Activated CD4-positive, alpha-beta T cell treated with anti-CD3 and anti-CD28 coated beads for 24 hours (primary cell): ENCODE results near the gene MAP2K3.
"Not testable (repeated sequence)": the region's sequence is repeated elsewhere in the genome, so short reads cannot be mapped to it uniquely, and the experiment has no call there.

Experiments
- DNase-seq, 2 donors: peaks; one replicate each; pipeline ENCODE4 v3.0.0-alpha.2; 2020; ENCODE audit warnings: low read depth in 2 of 2

MAP2K3 gene

DNA sequence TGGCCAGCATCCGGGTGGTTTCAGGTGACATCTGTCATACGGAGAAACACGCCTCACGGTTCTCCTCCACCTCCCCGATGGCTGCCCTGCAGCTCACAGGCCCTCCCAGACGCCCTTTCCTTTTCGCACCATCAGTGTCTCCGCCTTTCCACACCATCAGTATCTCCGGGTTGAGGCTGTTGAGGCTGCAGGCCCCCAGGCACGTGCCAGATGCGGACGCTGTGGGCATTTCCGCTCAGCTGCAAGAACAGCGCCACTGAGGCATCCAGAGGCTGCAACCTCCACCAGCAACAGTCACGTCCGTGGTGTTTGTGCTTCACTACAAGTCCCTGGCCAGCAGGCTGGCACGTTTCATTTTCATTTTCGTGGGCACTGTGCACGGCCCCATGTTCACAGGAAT, 66.0 kb downstream of the MAP2K3 start:
- not testable (repeated sequence) for DNase-seq

DNA sequence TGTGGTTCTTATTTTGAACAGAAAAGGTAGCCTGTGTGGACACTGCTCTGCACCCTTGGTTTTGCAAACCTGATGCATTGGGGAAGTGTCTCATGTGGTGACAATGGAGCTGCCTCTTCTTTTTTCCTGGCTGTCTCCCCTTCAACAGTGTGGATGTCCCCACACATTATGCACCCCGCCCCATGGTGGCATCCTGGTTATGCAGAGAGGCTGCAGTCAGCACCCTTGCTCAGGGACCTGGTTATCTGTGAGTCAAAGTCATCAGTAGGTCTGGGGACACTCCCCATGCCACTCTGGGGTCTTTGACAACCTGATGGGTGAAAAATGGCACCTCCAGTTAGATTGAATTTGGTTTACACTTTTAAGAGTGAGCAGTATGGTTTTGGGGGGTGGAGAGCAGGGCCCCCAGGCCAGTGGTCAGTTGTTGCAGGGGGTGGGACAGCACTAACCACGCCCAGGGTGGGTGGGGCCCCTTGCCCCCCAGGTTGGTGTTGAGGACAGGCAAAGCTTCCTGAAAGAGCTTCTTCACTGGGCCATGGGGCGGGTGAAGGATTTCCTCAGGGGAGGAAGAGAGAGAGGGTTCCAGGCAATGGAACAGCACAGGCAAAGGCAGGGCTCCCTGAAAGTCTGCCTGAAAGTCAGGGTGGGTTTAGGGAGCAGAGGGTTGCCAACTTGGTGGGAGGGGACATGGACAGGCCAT, 67.0 kb downstream of the MAP2K3 start:
- DNase-seq, result no peak

DNA sequence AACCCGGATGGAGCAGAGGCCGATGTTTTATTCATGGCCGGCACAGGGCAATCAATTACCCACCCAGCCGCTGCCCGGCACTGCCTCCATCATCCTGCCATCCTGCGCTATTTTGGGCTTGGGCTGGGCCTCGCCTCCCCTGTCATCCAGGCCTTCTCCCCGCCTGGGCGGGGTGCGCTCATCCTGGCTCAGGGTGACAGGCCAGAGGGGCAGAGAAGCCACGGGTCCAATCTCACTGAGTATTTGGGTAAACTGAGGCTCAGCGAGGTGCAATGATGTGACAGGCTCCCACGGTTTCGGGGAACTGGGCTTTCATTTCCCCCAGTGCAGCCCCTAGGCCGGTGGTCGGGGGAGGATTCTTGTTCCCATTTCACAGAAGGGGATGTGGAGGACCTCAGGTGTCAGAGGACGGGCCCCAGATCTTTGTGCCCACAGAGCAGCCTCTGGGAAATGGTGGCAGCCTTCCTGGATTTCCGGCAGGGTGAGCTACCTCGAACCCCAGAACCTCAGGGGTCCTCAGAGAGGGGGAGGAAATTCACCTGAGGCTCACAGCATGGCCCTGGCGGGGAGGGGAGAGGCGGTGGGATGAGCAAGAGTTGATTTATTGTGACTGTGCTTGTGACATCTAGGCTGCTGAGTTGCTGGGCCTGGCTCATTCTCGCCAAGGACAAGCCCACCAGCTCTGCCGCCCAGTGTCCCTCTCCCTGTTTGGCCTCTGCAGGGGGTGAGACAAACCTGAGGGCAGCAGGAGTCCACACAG, 67.9 kb downstream of the MAP2K3 start:
- no peak for DNase-seq

GRCh38 chr17:21352981-21353265, 68.4 kb downstream of the MAP2K3 start:
- no peak for DNase-seq

- DNase-seq, result no peak
Measured at GRCh38 chr17:21353326-21354010, 69.0 kb downstream of the MAP2K3 start.

DNA sequence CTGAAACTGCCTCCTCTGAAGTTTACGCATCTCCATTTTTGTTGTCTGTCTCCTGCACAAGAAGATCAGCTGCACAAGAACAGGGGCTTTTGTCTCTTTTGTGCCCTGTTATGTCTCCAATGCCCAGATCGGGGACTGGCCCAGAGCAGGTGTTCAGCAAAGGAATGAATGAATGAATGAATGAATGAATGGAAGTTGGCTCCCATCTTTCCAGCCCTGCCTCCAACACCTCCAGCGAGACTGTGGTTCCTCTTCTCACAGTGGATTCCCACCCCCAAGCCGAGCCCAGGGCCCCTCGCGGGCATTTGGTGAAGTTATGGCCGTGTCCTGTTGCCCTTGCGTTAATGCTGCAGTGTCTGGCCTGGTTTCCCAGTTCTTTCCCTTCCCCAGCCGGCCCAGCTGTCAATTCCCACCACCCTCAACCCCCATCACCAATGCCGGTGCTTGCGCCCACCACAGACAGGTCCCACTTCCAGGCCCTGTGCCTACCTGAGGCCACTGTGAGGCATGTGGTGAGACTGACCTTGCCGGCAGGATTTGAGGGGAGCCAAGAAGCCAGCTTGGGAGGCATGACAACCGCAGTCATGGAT, 70.4 kb downstream of the MAP2K3 start:
- DNase-seq, result no peak

DNA sequence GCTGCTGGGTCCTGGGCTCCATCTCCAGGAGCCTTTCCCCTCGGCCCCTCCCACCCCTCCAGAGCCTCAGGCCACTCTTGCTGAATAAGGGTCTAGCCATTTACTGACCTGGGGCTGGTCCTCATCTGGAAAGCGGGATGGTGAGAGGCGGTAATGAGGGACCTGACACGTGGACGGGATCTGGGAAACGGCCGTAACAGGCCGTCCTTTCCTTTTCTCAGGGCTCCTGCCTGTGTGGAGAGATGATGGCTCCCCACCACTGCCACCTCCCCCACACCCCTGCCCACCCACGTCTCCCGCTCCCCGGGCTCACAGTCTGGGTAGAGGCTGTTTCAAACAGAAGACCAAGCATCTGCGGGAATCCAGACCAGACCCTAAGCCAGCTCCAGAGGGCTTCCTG, 71.1 kb downstream of the MAP2K3 start:
- DNase-seq, result no peak

DNA sequence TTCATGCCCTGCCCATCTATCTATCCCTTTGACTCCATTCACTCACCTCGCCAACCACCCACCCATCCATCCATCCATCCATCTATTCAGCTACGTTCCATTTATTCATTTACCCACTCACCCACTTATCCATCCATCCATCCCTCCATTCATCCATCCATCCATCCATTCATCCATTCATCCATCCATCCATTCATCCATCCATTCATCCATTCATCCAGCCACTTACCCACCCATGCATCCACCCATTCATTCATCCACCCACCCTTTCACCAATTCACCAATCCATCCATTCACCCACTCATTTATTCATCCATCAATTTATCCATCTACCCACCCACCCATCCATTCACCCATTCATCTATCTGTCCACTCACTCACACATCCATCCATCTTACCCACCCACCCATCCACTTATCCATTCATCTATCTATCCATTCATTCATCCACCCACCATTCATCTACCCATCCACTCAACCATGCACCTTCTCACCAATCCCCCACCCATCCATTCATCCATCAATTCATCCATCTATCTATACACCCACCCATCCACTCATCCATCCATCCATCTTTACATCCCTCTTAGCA, 72.1 kb downstream of the MAP2K3 start:
- DNase-seq, result no peak

GRCh38 chr17:21357281-21357680, 72.8 kb downstream of the MAP2K3 start:
- no peak for DNase-seq

GRCh38 chr17:21357696-21358656, 73.5 kb downstream of the MAP2K3 start:
- no peak for DNase-seq

DNA sequence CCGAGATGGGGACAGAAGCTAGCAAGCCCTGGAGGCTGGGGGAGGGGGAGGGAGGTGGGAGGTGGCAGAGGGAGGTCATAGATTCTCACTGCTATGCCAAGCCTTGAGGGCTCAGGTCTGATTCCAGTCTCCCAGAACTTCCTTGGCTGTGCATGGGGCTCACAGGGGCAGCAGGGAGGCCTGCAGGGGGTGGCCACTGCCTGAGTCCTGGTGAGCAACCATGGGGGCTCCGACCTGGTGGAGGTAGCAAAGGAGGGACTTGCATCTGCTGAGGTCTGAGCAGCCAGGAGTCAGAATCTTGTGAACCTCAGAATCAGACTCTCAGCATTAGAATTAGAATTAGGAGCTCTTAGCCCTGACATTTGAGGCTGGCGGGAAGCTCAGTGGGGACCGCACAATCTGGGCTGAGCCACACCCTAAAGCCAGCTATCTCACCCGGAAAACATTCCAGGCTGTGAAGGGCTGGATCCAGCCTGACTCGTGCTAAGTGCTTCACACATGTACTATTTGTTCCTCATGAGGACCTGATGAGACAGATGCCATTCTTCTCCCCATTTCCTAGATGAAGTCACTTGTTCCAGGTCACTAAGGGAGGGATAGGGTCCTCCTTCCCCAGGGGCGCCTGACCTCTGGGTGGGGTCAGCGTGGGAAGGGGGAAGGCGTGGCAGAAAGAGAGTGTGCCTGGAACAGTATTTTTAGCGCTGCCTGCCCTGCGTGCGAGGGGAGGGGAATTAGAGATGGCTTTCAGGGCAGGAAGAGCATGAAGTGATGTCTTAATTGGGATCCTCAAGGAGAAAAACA, 74.4 kb downstream of the MAP2K3 start:
- DNase-seq, result no peak

- DNase-seq, result no peak
Measured at GRCh38 chr17:21359483-21359840, 75.0 kb downstream of the MAP2K3 start.

GRCh38 chr17:21360048-21360447, 75.5 kb downstream of the MAP2K3 start:
- DNase-seq, result no peak

DNA sequence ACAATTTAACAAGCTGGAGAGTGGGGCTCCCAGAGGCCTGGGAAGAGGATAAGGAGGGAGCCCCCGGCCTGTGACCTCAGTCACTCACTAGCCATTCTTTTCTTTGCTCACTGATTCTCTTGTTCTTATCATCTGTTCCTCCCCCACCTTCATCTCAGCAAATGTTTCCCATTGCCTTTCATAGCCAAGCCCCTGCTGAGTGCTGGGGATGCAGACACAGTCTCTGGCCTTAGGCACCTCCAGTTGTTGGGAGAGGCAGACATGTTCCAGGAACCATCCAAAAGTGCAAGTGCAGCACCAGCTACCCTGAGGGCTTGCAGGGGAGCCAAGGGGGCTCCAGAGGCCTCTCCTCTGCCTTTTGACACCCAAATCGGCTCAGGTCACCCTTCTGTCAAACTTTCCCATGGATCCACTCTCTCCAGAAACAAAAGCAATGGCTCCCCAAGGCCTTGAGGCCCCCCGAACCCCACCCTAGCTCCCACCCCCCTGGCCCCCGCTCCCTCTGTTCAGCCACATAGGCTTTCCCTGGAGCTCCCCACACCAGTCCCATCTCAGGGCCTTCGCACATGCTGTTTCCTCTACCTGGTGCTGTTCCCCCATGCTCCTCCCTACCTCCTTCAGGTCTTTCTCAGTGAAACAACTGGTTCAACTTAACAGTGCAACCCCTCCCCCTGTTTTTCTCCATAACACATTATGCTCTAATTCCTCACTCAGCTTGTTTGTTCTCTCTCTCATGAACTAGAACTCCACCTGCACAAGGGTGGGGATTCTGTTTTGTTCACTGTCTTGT, 76.7 kb downstream of the MAP2K3 start:
- DNase-seq, result no peak

DNA sequence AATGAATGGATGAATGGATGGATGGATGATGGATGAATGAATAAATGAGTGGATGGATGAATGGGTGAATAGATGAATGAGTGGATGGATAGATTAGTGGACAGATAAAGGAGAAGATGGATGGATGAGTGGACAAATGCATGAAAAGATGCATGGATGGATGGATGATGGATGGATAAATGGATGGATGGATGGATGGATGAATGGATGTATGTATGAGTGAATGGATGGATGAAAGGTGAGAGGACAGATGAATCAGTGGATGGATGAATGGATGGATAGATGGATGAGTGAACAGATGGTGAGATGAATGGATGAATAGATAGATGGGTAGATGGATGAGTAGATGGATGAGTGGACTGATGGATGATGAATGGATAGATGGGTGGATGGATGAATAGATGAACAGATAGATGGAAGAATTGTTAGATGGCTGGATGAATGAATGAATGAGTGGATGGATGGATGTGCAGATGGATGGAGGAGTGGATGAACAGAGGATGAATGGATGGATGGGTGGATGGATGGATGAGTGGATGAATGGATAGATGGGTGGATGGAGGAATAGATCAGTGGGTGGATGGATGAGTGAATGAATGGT, 77.9 kb downstream of the MAP2K3 start:
- DNase-seq, result no peak

GRCh38 chr17:21363776-21364642, 79.5 kb downstream of the MAP2K3 start:
- DNase-seq, result no peak
